Activated CD4-positive, alpha-beta T cell treated with anti-CD3 and anti-CD28 coated beads, Interleukin-2, amount 50 U/mL, for 16 hours (primary cell): Measurements from ENCODE around the gene RAC3.
"Not testable (repeated sequence)": the region's sequence is repeated elsewhere in the genome, so short reads cannot be mapped to it uniquely, and the experiment has no call there.

Experiments
- DNase-seq: peaks from one replicate; pipeline ENCODE4 v3.0.0-alpha.2; 2020

The RAC3 gene

DNA sequence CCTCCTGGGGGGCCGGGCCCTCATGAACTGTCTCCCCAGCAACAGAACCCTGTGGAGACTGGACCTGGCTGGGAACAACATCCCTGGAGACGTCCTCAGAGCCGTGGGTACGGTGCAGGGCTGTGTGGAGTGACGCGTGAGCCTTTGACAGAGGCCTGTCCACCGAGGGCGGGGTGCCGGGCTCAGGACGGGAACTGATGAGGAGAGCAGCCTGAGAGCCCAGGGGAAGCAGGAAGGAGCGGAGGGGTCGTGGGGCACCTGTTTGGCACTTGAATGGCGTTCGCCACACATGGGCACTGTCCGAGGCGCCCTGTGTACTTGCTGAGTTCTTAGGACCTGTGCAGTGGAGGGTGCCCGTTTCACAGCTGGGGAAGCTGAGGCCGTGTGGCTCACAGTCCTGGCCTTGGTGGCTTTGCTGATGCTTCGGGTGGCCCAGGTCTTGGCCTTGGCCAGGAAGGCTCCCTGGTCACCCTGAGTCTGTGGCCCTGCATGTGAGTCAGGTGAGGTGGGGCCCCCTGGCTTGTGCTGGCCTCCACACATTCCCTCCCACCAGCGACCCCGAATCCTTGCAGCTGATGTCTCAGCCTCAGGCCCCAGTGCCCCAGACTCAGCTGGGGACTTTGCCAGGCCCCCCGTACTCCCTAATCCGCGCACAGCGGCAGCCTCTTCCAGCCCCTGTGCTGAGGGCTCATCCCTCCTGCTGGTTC, 5.9 kb upstream of the RAC3 start:
- DNase-seq, result no peak

DNA sequence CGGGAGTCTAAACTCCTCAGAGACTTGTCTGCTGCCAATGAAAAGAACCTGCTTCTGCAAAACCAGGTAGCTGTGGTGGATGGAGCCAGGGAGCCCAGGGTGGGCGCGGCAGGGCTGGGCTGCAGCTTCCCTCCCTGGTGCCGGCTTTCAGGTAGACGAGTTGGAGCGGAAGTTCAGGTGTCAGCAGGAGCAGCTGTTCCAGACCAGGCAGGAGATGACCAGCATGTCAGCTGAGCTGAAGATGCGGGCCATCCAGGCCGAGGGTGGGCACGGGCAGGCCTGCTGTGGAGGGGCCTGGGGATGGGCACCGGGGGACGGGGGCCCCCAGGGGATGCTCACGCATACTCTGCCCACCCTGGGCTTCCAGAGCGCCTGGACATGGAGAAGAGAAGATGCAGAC, 3.2 kb upstream of the RAC3 start:
- DNase-seq, result no peak

DNA sequence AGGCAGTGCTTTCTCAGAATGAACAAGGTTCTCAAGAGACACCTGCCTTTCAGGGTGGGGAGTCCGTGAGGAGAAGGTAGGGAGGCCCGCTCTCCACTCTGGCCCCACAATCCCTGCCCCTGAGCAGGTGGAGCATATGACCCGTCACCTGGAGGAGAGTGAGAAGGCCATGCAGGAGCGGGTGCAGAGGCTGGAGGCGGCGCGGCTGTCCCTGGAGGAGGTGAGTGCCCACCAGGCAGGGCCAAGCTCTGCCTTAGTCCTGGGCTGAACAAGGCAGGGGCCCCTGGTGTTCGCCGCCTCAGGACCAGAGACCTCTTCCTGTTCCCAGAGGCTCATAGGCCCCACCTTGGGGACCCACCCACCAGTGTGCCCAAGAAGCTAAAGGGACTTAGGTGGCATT, 2.5 kb upstream of the RAC3 start:
- DNase-seq, result no peak

- DNase-seq, result no peak
Measured at GRCh38 chr17:82029391-82029790, 2.1 kb upstream of the RAC3 start.

DNA sequence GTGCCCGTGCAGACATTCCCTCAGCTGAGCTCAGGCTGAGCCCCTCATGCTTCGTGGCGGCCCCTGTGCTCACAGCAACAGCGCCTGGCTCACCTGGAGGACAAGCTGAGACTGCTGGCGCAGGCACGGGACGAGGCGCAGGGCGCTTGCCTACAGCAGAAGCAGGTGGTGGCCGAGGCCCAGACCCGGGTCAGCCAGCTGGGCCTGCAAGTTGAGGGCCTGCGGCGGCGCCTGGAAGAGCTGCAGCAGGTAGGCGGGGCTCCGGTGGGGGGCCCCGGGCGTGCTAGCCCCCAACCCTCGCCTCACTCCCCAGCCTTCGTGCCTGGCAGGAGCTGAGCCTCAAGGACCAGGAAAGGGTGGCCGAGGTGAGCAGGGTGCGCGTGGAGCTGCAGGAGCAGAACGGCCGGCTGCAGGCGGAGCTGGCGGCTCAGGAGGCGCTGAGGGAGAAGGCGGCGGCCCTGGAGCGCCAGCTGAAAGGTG, 1.4 kb upstream of the RAC3 start:
- DNase-seq, result no peak

DNA sequence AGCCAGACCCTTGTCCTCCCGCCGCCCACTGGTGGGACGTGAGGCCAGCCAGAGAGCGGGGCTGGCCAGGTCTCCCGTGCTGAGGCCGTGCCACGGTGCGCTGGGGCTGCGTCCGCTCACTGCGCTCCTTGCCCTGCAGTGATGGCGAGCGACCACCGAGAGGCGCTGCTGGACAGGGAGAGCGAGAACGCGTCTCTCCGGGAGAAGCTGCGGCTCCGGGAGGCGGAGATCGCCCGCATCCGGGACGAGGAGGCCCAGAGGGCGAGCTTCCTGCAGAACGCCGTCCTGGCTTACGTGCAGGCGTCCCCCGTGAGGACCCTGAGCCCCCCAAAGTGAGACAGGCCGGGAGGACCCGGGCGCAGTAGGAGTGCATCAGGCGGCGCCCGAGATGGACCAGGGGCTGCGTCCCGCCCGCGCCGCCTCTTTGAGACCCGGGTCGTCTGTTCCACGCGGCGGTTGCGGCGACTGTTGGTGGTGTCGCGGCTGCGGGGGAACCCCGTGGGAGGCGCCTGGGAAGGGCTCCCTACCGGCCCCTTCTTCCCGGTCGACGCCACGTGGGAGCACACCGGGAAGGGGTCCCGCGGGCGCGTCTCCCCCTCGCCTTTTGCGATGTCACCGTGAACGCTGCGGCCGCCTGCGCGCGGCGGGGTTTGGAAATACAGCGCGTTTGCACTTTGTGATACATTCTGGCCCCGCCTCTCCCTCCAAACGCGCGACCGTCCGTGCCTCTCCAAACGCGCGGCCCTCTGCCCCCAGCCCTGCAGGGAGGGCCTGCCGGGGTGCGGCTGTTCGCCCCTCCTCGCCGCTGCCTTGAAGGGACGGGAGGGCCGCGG, 792 bp upstream of the RAC3 start:
- DNase-seq, result peak; percentile 87

DNA sequence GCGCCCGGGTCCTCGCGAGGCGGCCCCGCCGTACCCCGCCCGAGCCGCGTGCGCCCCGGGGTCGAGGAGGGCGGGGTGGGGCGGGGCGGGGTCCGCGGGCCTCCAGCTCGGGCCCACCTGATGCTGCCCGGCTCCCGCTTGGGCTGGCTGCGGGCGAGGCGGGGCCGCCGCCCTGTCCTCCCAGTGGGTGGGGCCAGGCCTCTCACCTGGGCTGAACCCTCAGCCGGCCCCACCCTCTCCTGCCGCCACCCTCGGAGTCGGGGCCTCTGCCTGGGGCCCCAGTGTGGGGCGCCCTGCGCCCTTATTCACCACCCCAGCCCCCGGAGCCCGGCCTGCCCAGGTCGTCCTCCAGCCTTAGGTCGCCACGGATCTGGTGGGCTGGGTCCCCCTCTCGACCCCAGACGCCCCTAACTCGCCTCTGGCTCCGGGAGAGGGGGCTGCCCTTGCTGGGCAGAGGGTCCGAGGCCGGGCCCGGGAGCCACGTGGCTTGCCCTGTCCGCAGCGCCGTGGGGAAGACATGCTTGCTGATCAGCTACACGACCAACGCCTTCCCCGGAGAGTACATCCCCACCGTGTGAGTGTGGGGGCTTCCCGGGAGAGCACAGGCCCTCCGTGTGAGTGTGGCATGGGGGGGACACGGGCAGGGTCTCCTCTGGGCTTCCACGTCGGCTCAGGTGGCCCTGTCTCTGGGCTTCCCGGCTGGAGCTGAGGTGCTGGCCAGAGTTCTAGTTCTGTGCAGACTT, 578 bp downstream of the RAC3 start:
- DNase-seq, result peak; percentile 41

DNA sequence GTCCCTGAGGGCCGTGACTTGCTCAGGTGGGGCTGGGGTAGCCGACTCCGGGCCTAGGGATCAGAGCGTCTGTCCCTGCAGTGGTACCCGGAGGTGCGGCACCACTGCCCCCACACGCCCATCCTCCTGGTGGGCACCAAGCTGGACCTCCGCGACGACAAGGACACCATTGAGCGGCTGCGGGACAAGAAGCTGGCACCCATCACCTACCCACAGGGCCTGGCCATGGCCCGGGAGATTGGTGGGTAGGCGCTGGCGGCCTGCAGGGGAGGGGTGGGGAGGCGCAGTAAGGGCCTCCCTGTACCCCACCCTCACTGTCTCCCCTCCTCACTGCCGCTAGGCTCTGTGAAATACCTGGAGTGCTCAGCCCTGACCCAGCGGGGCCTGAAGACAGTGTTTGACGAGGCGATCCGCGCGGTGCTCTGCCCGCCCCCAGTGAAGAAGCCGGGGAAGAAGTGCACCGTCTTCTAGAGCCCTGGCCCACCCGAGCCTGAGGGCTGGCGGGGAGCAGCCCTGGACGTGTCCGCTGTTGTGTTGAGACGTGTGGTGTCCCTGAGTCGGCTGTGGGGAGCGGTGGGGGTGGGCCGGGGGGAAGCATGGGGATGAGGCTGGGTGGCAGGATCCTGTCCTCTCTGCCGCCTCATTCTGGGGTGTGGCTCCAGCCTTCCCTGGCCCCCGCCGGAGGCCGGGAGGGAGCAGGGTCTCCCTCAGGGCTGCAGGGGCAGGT, 2.0 kb downstream of the RAC3 start:
- no peak for DNase-seq

- no peak for DNase-seq
Measured at GRCh38 chr17:82034371-82035011, 3.0 kb downstream of the RAC3 start.

DNA sequence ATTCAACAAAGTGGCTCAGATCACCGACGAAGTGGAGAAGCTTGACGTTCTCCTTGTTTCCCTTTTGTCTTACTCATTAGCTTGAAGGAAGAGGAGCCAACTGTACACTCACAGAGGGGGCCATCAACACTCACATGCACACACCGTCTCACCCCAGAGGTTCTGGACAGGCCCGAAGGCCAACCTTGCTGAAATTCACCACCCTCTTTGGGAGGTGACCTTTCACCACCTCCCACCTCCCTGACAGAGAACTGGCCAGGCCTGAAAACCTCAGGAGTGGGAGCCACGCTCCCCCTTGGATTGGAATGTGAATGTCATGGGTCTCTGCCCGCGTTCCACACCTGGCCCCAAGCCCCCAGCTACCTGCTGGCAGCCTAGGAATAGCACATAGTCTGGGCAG, 4.0 kb downstream of the RAC3 start:
- DNase-seq, result no peak

DNA sequence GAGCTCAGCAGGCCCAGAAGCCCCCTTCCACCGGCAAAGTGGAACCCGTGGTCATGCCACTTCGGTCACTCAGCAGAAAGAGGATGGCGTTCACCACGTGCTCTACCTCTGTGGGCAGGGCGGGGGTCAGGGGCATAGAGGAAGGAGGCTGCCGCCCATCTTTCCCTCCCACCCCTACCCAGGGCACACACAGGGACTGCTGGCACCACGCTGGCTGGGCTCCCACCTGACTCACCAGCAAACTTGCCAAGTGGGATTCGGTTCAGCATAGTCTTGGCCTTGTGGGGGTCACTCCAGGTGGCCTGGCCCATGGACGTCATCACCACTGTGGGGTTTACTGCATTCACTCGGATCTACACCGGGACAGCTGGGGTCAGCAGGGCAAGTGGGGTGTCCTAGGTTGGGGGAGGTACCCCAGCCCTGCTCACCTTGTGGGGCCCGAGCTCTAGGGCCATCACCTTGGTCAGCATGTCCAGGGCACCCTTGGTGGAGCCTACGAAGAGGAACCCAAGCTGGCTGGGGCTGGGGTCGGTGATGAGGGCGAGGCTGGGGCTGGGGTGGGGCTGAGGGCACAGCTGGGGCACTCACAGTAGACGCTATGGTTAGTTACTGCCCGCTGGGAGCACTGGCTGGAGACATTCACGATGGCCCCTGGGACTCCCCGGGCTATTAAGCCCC, 4.6 kb downstream of the RAC3 start:
- no peak for DNase-seq

DNA sequence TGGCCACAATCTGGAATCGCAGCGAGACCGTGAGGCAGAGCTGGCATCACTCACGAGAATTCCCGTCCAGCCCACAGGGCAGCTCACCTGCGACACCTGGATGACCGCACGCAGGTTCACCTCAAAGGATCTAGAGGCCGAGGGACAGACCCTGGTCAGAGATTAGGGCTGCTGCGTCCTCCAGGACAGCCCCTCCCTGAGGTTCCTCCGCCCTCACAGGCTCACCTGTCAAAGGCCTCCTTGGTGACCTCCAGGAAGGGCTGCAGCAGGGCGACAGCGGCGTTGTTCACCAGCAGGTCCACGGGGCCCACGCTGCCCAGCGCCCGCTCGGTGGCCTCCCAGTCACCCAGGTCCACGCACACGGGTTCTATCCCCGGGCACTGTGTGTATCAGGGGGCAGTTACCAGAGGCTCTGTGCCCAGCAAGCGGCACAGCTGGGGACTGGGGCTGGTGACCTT, 5.2 kb downstream of the RAC3 start:
- DNase-seq, result no peak

GRCh38 chr17:82037092-82037888, 5.8 kb downstream of the RAC3 start, which contains the start of gene DCXR:
TSS of gene DCXR (minus strand) at chr17:82037697. CDS start at chr17:82037682, 15 bp downstream.
- peak; percentile 97 for DNase-seq

DNA sequence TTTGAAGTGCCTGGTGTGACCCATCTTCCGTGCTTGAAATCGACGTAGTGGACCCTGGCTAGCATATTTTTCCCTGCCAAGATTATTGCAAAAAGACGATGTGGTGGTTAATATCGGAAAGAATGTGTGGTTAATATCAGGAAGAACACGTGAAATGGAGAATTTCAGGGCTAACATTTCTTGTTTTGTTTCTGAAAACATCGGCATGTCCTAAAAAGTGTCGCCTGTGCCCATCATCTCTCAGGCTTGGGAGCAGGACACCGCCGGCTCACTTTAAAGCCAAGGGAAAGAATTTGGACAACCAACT, 6.4 kb downstream of the RAC3 start:
- no peak for DNase-seq

DNA sequence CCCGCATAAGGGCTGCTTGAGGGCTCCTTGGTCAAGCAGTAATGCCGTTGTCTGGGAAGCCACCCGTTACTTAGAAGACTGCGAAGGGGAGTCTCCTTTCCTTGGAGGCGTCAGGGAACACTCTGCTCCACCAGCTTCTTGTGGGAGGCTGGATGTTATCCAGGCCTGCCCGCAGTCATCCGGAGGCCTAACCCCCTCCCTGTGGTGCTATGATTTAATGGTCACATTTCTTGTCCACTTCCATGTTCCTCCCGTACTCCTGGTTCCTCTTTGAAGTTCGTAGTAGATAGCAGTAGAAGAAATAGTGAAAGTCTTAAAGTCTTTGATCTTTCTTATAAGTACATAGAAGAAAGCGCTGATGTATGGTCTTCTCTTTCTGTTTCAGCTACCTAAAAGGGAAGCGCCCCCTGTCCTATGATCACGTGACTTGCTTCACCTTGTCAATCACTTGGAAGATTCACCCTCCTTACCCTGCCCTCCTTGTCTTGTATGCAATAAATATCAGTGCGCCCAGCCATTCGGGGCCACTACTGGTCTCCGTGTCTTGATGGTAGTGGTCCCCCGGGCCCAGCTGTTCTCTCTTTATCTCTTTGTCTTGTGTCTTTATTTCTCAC, 7.4 kb downstream of the RAC3 start:
- not testable (repeated sequence) for DNase-seq

DNA sequence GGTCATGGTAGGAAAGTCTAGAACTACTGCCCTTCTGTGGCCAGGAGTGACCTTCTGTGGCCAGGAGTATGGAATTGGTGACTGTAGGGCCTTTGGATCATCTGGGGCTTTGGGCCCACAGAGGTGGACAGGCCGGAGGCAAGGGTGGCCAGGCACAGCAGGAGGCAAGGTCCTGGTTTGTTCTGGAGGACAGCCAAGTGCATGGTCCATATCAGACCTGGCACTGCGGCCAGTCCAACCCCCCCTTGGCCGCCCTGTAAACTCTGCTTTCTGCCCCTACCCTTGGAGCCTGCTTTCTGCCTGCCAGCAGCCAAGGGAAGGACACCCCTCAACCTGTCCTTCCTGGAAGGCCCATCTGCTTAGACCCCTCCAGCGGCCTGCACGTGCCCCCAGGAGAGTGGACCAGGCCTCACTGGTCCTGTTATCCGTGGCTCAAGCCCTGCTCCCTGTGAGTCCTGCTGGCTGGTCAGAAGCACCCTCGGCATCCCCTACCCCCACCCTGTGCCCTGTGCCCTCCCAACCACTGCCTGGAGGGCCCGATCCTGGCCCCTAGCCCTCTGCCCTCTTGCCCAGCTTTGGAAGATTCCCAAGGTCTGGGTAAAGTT, 8.3 kb downstream of the RAC3 start:
- no peak for DNase-seq

DNA sequence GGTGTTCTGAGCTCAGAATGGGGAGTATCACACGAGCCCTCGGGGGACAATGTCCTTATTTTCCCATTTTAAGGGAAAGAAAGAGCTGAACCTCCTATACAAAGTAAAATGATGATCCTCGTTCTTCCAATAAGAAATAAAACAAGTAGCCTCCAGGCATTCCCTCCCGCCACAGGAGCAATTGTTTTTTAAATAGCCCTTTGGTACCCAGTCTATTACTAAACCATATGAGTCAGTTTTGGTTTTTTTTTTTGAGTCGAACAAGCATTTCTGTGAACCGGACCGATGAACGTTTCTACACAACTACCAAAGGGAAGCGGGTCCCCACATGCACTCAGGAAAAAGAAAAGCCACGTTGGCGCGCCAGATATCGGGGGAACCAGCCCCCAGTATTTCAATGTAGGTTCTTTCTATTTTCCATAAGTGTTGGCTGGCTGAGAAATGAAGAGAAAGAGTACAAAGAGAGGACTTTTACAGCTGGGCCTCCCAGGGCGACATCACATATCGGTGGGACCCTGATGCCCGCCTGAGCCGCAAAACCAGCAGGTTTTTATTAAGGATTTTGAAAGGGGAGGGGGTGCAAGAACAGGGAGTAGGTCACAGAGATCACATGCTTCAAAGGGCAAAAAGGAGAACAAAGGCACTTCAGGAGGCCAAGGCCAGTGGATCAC, 9.8 kb downstream of the RAC3 start:
- DNase-seq, result no peak

GRCh38 chr17:82042649-82043048, 11.2 kb downstream of the RAC3 start:
- no peak for DNase-seq

DNA sequence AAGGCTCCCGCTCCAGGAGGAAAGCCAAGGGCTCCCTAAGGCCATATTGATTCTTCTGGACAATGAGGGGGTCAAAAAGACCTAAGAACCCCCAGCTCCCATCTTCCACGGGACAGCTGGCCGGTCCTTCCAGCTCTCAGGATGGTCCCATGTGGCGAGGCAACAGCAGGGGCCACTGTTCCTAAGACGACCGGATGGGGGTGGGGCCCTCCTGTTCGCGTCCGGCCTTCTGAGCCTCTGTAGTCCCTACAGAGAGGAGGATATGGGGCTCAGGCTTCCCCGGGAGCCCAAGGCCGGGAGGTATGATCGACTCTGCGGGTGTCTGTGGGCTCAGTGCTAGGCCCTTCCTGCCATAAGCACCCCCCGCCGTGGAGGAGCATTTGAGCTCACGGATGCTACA, 12.0 kb downstream of the RAC3 start:
- no peak for DNase-seq
